ENCODE data around the gene HDAC10. TPM values are rescaled to one million over a fixed set of nuclear protein-coding genes. Genes with fewer than 3 reads are reported as not detected.

HDAC10 gene
- total RNA-seq, 1 experiment from 2014 or later, result 45.0 TPM

DNA sequence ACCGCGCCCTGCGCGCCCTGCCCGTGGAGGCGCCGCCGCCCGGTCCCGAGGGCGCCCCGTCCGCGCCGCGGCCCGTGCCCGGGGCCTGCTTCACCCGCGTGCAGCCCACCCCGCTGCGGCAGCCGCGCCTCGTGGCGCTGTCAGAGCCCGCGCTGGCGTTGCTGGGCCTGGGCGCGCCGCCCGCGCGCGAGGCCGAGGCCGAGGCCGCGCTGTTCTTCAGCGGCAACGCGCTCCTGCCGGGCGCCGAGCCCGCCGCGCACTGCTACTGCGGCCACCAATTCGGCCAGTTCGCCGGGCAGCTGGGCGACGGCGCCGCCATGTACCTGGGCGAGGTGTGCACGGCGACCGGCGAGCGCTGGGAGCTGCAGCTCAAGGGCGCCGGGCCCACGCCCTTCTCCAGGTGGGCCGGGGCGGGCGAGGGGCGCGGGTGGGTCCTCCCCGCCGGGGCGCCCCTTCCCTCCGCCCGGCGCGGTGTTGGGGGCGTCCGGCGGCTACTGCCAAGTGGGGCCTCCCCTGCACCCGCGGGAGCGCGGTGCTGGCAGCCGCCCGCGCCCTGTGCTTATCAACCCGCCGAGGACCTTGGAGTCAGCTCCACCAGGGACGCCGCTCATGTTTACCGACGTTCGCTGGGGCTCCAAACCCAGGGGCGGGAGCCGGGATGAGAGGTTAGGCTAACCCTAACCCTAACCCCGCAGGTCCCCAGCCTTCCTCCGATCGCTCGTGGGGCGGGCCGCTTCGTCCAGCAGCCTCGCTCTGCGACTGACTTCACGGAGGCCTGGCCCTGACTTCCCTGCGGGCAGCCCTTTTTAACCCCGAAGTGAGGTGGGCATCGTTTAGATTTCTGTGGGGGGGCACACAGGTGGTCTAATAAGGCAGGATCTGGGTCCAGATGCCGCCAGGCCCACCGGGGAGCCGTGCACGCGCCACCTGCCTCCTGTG, 49.6 kb downstream of the HDAC10 start:
- no peak overlapping the region for H2BK120ac ChIP-seq (ENCODE audit: low read depth, low read length, poor library complexity, severe bottlenecking)
- no peak overlapping the region for H3K14ac ChIP-seq (ENCODE audit: insufficient read depth, low read length)
- no peak overlapping the region for H3K18ac ChIP-seq (ENCODE audit: insufficient read length, low read depth, low read length)
- peaks cover 5 to 6% of the 10 kb centered on the region in 2 experiments; a peak in 3 of 5 replicates for H3K9me3 Mint-ChIP-seq
- H4K20me1 ChIP-seq (ENCODE audit: control insufficient read depth, insufficient read depth, insufficient read length), result peaks cover 3% of the 10 kb centered on the region
- peaks cover 13% of the 10 kb centered on the region for H3K23me2 ChIP-seq (ENCODE audit: insufficient read length, low read depth, low read length, poor library complexity, severe bottlenecking)
- no peak for DNase-seq
- H3K9me3 ChIP-seq (ENCODE audit: control insufficient read depth, low read depth, low read length), result no peaks in the 10 kb centered on the region
- H3K27ac ChIP-seq (ENCODE audit: insufficient read length, low read depth, low read length), result no peak overlapping the region
- H3K23ac ChIP-seq (ENCODE audit: insufficient read length, low read depth, low read length), result no peak overlapping the region
- H3K4me3 Mint-ChIP-seq, result peak overlapping the region; percentile 72 to 86
- H4K5ac ChIP-seq (ENCODE audit: insufficient read length, low read depth, low read length), result no peak overlapping the region
- H3K4ac ChIP-seq (ENCODE audit: low read depth, low read length), result no peak overlapping the region
- peaks cover 16 to 40% (median 34%) of the 10 kb centered on the region in 3 experiments for H3K36me3 Mint-ChIP-seq (ENCODE audit: insufficient read depth in 1 of 3, low read depth in 3 of 3)
- WGBS (ENCODE audit: extremely low coverage, insufficient read length, low lambda C conversion rate), result no CpG with 5 or more reads among the region's 115 CpGs
- no peaks in the 10 kb centered on the region for H3K4me1 ChIP-seq (ENCODE audit: insufficient read depth, low read length)
- no peak overlapping the region for H3K27ac Mint-ChIP-seq
- no peaks in the 10 kb centered on the region; the same call in 1 of the 2 replicates for H3K79me2 ChIP-seq (ENCODE audit: insufficient read depth, low read length)
- H3T11ph ChIP-seq (ENCODE audit: low read length), result no peak overlapping the region
- H3K9ac ChIP-seq (ENCODE audit: extremely low read depth, insufficient read length, low read length), result no peak overlapping the region
- H3K79me1 ChIP-seq (ENCODE audit: insufficient read depth, low read depth, low read length, poor library complexity, severe bottlenecking), result no peaks in the 10 kb centered on the region
- no peak overlapping the region for H2BK12ac ChIP-seq (ENCODE audit: insufficient read length, low read depth, low read length)
- no peak overlapping the region for H2BK5ac ChIP-seq (ENCODE audit: insufficient read length, low read length)
- H3K27me3 ChIP-seq (ENCODE audit: insufficient read depth, low read length), result no peaks in the 10 kb centered on the region
- no peak overlapping the region for H2BK20ac ChIP-seq (ENCODE audit: low read depth, low read length, poor library complexity, severe bottlenecking)
- no peak overlapping the region for H4K8ac ChIP-seq (replicated peaks; ENCODE audit: insufficient read length, low read depth, low read length)
- TF ChIP-seq, protein P1, sequence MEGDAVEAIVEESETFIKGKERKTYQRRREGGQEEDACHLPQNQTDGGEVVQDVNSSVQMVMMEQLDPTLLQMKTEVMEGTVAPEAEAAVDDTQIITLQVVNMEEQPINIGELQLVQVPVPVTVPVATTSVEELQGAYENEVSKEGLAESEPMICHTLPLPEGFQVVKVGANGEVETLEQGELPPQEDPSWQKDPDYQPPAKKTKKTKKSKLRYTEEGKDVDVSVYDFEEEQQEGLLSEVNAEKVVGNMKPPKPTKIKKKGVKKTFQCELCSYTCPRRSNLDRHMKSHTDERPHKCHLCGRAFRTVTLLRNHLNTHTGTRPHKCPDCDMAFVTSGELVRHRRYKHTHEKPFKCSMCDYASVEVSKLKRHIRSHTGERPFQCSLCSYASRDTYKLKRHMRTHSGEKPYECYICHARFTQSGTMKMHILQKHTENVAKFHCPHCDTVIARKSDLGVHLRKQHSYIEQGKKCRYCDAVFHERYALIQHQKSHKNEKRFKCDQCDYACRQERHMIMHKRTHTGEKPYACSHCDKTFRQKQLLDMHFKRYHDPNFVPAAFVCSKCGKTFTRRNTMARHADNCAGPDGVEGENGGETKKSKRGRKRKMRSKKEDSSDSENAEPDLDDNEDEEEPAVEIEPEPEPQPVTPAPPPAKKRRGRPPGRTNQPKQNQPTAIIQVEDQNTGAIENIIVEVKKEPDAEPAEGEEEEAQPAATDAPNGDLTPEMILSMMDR (conservative IDR thresholded peaks at IDR 0.05), result no peak
- peak overlapping the region; percentile 54 for H3K4me2 ChIP-seq (ENCODE audit: insufficient read depth, insufficient read length, low read length)
- H2BK15ac ChIP-seq (ENCODE audit: low read depth, low read length), result no peak overlapping the region
- H2AFZ ChIP-seq (ENCODE audit: low read length), result no peak overlapping the region
- no peak overlapping the region for H3K56ac ChIP-seq (ENCODE audit: insufficient read length, low read depth, low read length)
- no peak overlapping the region for H4K91ac ChIP-seq (ENCODE audit: insufficient read length, low read depth, low read length)
- peaks cover 11 to 16% of the 10 kb centered on the region in 2 experiments for H3K4me1 Mint-ChIP-seq
- no peaks in the 10 kb centered on the region for H3K27me3 Mint-ChIP-seq (ENCODE audit: low read depth)
- no peak overlapping the region for H2AK5ac ChIP-seq (ENCODE audit: insufficient read length, low read length)

All from H9 (cell line).